Superior temporal gyrus (tissue), 1 donor: ENCODE measurements around the gene LGMN.
A peak's percentile ranks its signal among the peaks of the same experiment; 100 is the strongest.
"Not testable (repeated sequence)": the region's sequence is repeated elsewhere in the genome, so short reads cannot be mapped to it uniquely, and the experiment has no call there.

Source experiments
- DNase-seq: peaks from one replicate; pipeline ENCODE4 v3.0.0-alpha.2; 2016; ENCODE audit errors: extremely low spot score

LGMN gene

GRCh38 chr14:92748259-92749016 lies at the start of gene LGMN:
LGMN (minus strand) TSS chr14:92748627; CDS start chr14:92732786, 15,841 bp downstream.
- peak; percentile 97 for DNase-seq

GRCh38 chr14:92794961-92795360 lies 46.5 kb upstream of the LGMN start:
- DNase-seq = no peak

GRCh38 chr14:92794547-92794941 lies 46.1 kb upstream of the LGMN start:
- DNase-seq = no peak

- DNase-seq = peak; percentile 97
Measured at GRCh38 chr14:92793709-92794546, 45.5 kb upstream of the LGMN start, which contains the start of gene GOLGA5. GOLGA5 (plus strand) TSS chr14:92794305; CDS start chr14:92797438, 3,133 bp downstream.

GRCh38 chr14:92792885-92793284 lies 44.5 kb upstream of the LGMN start:
- DNase-seq = no peak

- no peak for DNase-seq
Measured at GRCh38 chr14:92789457-92790089, 41.1 kb upstream of the LGMN start.

GRCh38 chr14:92787554-92787953 lies 39.1 kb upstream of the LGMN start:
- DNase-seq = no peak

- DNase-seq = no peak
Measured at GRCh38 chr14:92786427-92786756, 38.0 kb upstream of the LGMN start.

GRCh38 chr14:92785667-92786426 lies 37.4 kb upstream of the LGMN start:
- no peak for DNase-seq

GRCh38 chr14:92783813-92784431 lies 35.5 kb upstream of the LGMN start:
- DNase-seq = peak; percentile 88

- DNase-seq = no peak
Measured at GRCh38 chr14:92781350-92781749, 32.9 kb upstream of the LGMN start.

- no peak for DNase-seq
Measured at GRCh38 chr14:92780444-92781232, 32.2 kb upstream of the LGMN start.

GRCh38 chr14:92778868-92779565 lies 30.6 kb upstream of the LGMN start:
- not testable (repeated sequence) for DNase-seq

- DNase-seq = not testable (repeated sequence)
Measured at GRCh38 chr14:92775292-92775691, 26.9 kb upstream of the LGMN start.

GRCh38 chr14:92774572-92774971 lies 26.1 kb upstream of the LGMN start:
- no peak for DNase-seq

- DNase-seq = no peak
Measured at GRCh38 chr14:92770484-92770883, 22.1 kb upstream of the LGMN start.

GRCh38 chr14:92768795-92769194 lies 20.4 kb upstream of the LGMN start:
- no peak for DNase-seq

- not testable (repeated sequence) for DNase-seq
Measured at GRCh38 chr14:92768236-92768635, 19.8 kb upstream of the LGMN start.
